NK-92 treated with Interleukin-12 subunit alpha and Interleukin-12 subunit beta, amount 100 ng/mL, for 24 hours (cell line): Measurements from ENCODE around the gene ARHGEF3.
A peak's percentile ranks its signal among the peaks of the same experiment; 100 is the strongest.

ENCODE experiments used
- DNase-seq: peaks from one replicate; lab custom pipeline; 2025; lab: John Stamatoyannopoulos, UW

Gene ARHGEF3

GRCh38 chr3:56822501-56822900 lies 20.8 kb upstream of the ARHGEF3 start:
- DNase-seq = no peak

GRCh38 chr3:56819016-56819809 lies 17.5 kb upstream of the ARHGEF3 start:
- no peak for DNase-seq

- DNase-seq = no peak
Measured at GRCh38 chr3:56818156-56818985, 16.6 kb upstream of the ARHGEF3 start.

- DNase-seq = no peak
Measured at GRCh38 chr3:56817646-56818045, 15.9 kb upstream of the ARHGEF3 start.

GRCh38 chr3:56816061-56816460 lies 14.3 kb upstream of the ARHGEF3 start:
- DNase-seq = no peak

- DNase-seq = no peak
Measured at GRCh38 chr3:56815589-56815988, 13.8 kb upstream of the ARHGEF3 start.

- no peak for DNase-seq
Measured at GRCh38 chr3:56813653-56813960, 11.9 kb upstream of the ARHGEF3 start.

GRCh38 chr3:56812754-56813652 lies 11.3 kb upstream of the ARHGEF3 start:
- DNase-seq = no peak

- DNase-seq = no peak
Measured at GRCh38 chr3:56811546-56812202, 9.9 kb upstream of the ARHGEF3 start.

GRCh38 chr3:56810577-56811545 lies 9.1 kb upstream of the ARHGEF3 start:
- no peak for DNase-seq

- no peak for DNase-seq
Measured at GRCh38 chr3:56806407-56806806, 4.7 kb upstream of the ARHGEF3 start.

GRCh38 chr3:56802790-56803189 lies 1.0 kb upstream of the ARHGEF3 start:
- no peak for DNase-seq

GRCh38 chr3:56802378-56802745 lies 613 bp upstream of the ARHGEF3 start:
- DNase-seq = no peak

GRCh38 chr3:56800832-56801661 lies 702 bp downstream of the ARHGEF3 start:
- DNase-seq = peak; percentile 30

GRCh38 chr3:56800130-56800831 lies 1.5 kb downstream of the ARHGEF3 start:
- DNase-seq = peak; percentile 62

- no peak for DNase-seq
Measured at GRCh38 chr3:56799251-56799882, 2.4 kb downstream of the ARHGEF3 start.

- no peak for DNase-seq
Measured at GRCh38 chr3:56796996-56797395, 4.8 kb downstream of the ARHGEF3 start.

GRCh38 chr3:56796202-56796601 lies 5.5 kb downstream of the ARHGEF3 start:
- no peak for DNase-seq

GRCh38 chr3:56795829-56796185 lies 5.9 kb downstream of the ARHGEF3 start:
- DNase-seq = no peak
